Measurements from ENCODE around the gene TEX9.

The TEX9 gene

GRCh38 chr15:56445746-56446145 lies 80.5 kb downstream of the TEX9 start:
- Histone ChIP-seq H4K8ac (ENCODE audit: low read depth, low read length) (no peak overlapping the region), H3K79me2 (ENCODE audit: control insufficient read depth, insufficient read depth, low read length, poor library complexity) (no peaks in the 10 kb centered on the region), H3K27me3 (ENCODE audit: insufficient read depth, low read length) (no peaks in the 10 kb centered on the region), H4K12ac (ENCODE audit: low read depth, low read length) (no peak overlapping the region), H3K9ac (ENCODE audit: low read length) (no peak overlapping the region), H3K4me3 (ENCODE audit: low read depth, low read length) (no peak overlapping the region), H2AFZ (ENCODE audit: insufficient read depth, low read length, poor library complexity) (no peak overlapping the region), H2BK5ac (ENCODE audit: low read depth, low read length, poor library complexity) (no peak overlapping the region), H3K14ac (ENCODE audit: low read length) (no peak overlapping the region), H3K9me3 (ENCODE audit: insufficient read depth, low read depth, low read length) (no peaks in the 10 kb centered on the region), H3K23ac (ENCODE audit: low read length) (no peak overlapping the region), H3K4me1 (ENCODE audit: control insufficient read depth in 1 of 2, insufficient read depth in 2 of 2, low read length in 2 of 2) (no peaks in the 10 kb centered on the region), H3K18ac (ENCODE audit: low read length) (no peak overlapping the region), H4K91ac (ENCODE audit: low read depth, low read length) (no peak overlapping the region), H2AK5ac (ENCODE audit: low read length) (no peak overlapping the region), H3K27ac (ENCODE audit: low read depth, low read length) (no peak overlapping the region), H2BK120ac (ENCODE audit: insufficient read depth, low read length, poor library complexity) (no peak overlapping the region), H3K36me3 (ENCODE audit: control insufficient read depth in 1 of 2, insufficient read depth in 2 of 2, low read length in 2 of 2) (no peaks in the 10 kb centered on the region), H2BK12ac (ENCODE audit: low read length) (no peak overlapping the region), H3K4ac (ENCODE audit: low read depth, low read length) (no peak overlapping the region), H3K79me1 (ENCODE audit: low read length) (no peaks in the 10 kb centered on the region), H3K4me2 (ENCODE audit: low read length) (no peak overlapping the region)
- no peak for DNase-seq
- no CpG with 5 or more reads among the region's 5 CpGs for WGBS (ENCODE audit: extremely low coverage, insufficient coverage, insufficient read length)

- H3K4me2 ChIP-seq (ENCODE audit: low read length) = no peak overlapping the region
- no peak overlapping the region for H2BK5ac ChIP-seq (ENCODE audit: low read depth, low read length, poor library complexity)
- H2AK5ac ChIP-seq (ENCODE audit: low read length) = no peak overlapping the region
- H3K4me1 ChIP-seq (ENCODE audit: control insufficient read depth in 1 of 2, insufficient read depth in 2 of 2, low read length in 2 of 2) = no peaks in the 10 kb centered on the region
- H3K27me3 ChIP-seq (ENCODE audit: insufficient read depth, low read length) = no peaks in the 10 kb centered on the region
- H3K18ac ChIP-seq (ENCODE audit: low read length) = no peak overlapping the region
- no peak overlapping the region for H4K12ac ChIP-seq (ENCODE audit: low read depth, low read length)
- H3K79me1 ChIP-seq (ENCODE audit: low read length) = no peaks in the 10 kb centered on the region
- H3K79me2 ChIP-seq (ENCODE audit: control insufficient read depth, insufficient read depth, low read length, poor library complexity) = no peaks in the 10 kb centered on the region
- no peak overlapping the region for H2BK12ac ChIP-seq (ENCODE audit: low read length)
- no peaks in the 10 kb centered on the region for H3K36me3 ChIP-seq (ENCODE audit: control insufficient read depth in 1 of 2, insufficient read depth in 2 of 2, low read length in 2 of 2)
- H2AFZ ChIP-seq (ENCODE audit: insufficient read depth, low read length, poor library complexity) = no peak overlapping the region
- DNase-seq = no peak
- no peak overlapping the region for H3K9ac ChIP-seq (ENCODE audit: low read length)
- H3K9me3 ChIP-seq (ENCODE audit: insufficient read depth, low read depth, low read length) = no peaks in the 10 kb centered on the region
- no peak overlapping the region for H3K14ac ChIP-seq (ENCODE audit: low read length)
- H4K91ac ChIP-seq (ENCODE audit: low read depth, low read length) = no peak overlapping the region
- H2BK120ac ChIP-seq (ENCODE audit: insufficient read depth, low read length, poor library complexity) = no peak overlapping the region
- no peak overlapping the region for H3K4me3 ChIP-seq (ENCODE audit: low read depth, low read length)
- H4K8ac ChIP-seq (ENCODE audit: low read depth, low read length) = no peak overlapping the region
- no peak overlapping the region for H3K4ac ChIP-seq (ENCODE audit: low read depth, low read length)
- H3K23ac ChIP-seq (ENCODE audit: low read length) = no peak overlapping the region
- H3K27ac ChIP-seq (ENCODE audit: low read depth, low read length) = no peak overlapping the region
- no CpG with 5 or more reads among the region's 1 CpG for WGBS (ENCODE audit: extremely low coverage, insufficient coverage, insufficient read length)
Observed at GRCh38 chr15:56454836-56455235, 89.6 kb downstream of the TEX9 start.

GRCh38 chr15:56456229-56456628 lies 91.0 kb downstream of the TEX9 start:
- Histone ChIP-seq H2BK120ac (ENCODE audit: insufficient read depth, low read length, poor library complexity) (no peak overlapping the region), H3K4me1 (ENCODE audit: control insufficient read depth in 1 of 2, insufficient read depth in 2 of 2, low read length in 2 of 2) (no peaks in the 10 kb centered on the region), H3K9me3 (ENCODE audit: insufficient read depth, low read depth, low read length) (no peaks in the 10 kb centered on the region), H2AFZ (ENCODE audit: insufficient read depth, low read length, poor library complexity) (no peak overlapping the region), H3K4me2 (ENCODE audit: low read length) (no peak overlapping the region), H3K23ac (ENCODE audit: low read length) (no peak overlapping the region), H4K12ac (ENCODE audit: low read depth, low read length) (no peak overlapping the region), H3K27me3 (ENCODE audit: insufficient read depth, low read length) (no peaks in the 10 kb centered on the region), H3K4me3 (ENCODE audit: low read depth, low read length) (no peak overlapping the region), H3K4ac (ENCODE audit: low read depth, low read length) (no peak overlapping the region), H3K79me1 (ENCODE audit: low read length) (no peaks in the 10 kb centered on the region), H3K14ac (ENCODE audit: low read length) (no peak overlapping the region), H4K91ac (ENCODE audit: low read depth, low read length) (no peak overlapping the region), H2BK5ac (ENCODE audit: low read depth, low read length, poor library complexity) (no peak overlapping the region), H4K8ac (ENCODE audit: low read depth, low read length) (no peak overlapping the region), H3K9ac (ENCODE audit: low read length) (no peak overlapping the region), H2BK12ac (ENCODE audit: low read length) (no peak overlapping the region), H3K36me3 (ENCODE audit: control insufficient read depth in 1 of 2, insufficient read depth in 2 of 2, low read length in 2 of 2) (no peaks in the 10 kb centered on the region), H3K79me2 (ENCODE audit: control insufficient read depth, insufficient read depth, low read length, poor library complexity) (no peaks in the 10 kb centered on the region), H3K27ac (ENCODE audit: low read depth, low read length) (no peak overlapping the region), H3K18ac (ENCODE audit: low read length) (no peak overlapping the region), H2AK5ac (ENCODE audit: low read length) (no peak overlapping the region)
- whole genome bisulfite sequencing (ENCODE audit: extremely low coverage, insufficient coverage, insufficient read length) = no CpG with 5 or more reads among the region's 3 CpGs
- DNase-seq = no peak

GRCh38 chr15:56459096-56459495 lies 93.9 kb downstream of the TEX9 start:
- Histone ChIP-seq H2AFZ (ENCODE audit: insufficient read depth, low read length, poor library complexity) (no peak overlapping the region), H3K27me3 (ENCODE audit: insufficient read depth, low read length) (no peaks in the 10 kb centered on the region), H3K4me2 (ENCODE audit: low read length) (no peak overlapping the region), H4K8ac (ENCODE audit: low read depth, low read length) (no peak overlapping the region), H3K36me3 (ENCODE audit: control insufficient read depth in 1 of 2, insufficient read depth in 2 of 2, low read length in 2 of 2) (no peaks in the 10 kb centered on the region), H3K9ac (ENCODE audit: low read length) (no peak overlapping the region), H2BK5ac (ENCODE audit: low read depth, low read length, poor library complexity) (no peak overlapping the region), H2BK12ac (ENCODE audit: low read length) (no peak overlapping the region), H3K4me3 (ENCODE audit: low read depth, low read length) (no peak overlapping the region), H3K79me2 (ENCODE audit: control insufficient read depth, insufficient read depth, low read length, poor library complexity) (no peaks in the 10 kb centered on the region), H3K79me1 (ENCODE audit: low read length) (no peaks in the 10 kb centered on the region), H3K27ac (ENCODE audit: low read depth, low read length) (no peak overlapping the region), H2AK5ac (ENCODE audit: low read length) (no peak overlapping the region), H3K4ac (ENCODE audit: low read depth, low read length) (no peak overlapping the region), H4K12ac (ENCODE audit: low read depth, low read length) (no peak overlapping the region), H3K4me1 (ENCODE audit: control insufficient read depth in 1 of 2, insufficient read depth in 2 of 2, low read length in 2 of 2) (no peaks in the 10 kb centered on the region), H2BK120ac (ENCODE audit: insufficient read depth, low read length, poor library complexity) (no peak overlapping the region), H3K18ac (ENCODE audit: low read length) (no peak overlapping the region), H3K9me3 (ENCODE audit: insufficient read depth, low read depth, low read length) (no peaks in the 10 kb centered on the region), H3K23ac (ENCODE audit: low read length) (no peak overlapping the region), H3K14ac (ENCODE audit: low read length) (no peak overlapping the region), H4K91ac (ENCODE audit: low read depth, low read length) (no peak overlapping the region)
- WGBS (ENCODE audit: extremely low coverage, insufficient coverage, insufficient read length) = no CpG with 5 or more reads among the region's 2 CpGs
- DNase-seq = no peak
